CD4-positive, alpha-beta T cell (primary cell): Measurements from ENCODE around the gene SREBF1. TPM values are rescaled to one million over a fixed set of nuclear protein-coding genes. Genes with fewer than 3 reads are reported as not detected.

Source experiments
- ATAC-seq: fragments of 200-7000 bp; cut with Tn5 transposase; one replicate; pipeline ENCODE4 v1.10.0; 2022; ENCODE audit warnings: mild to moderate bottlenecking; ENCODE audit not compliant: poor library complexity
- CTCF ChIA-PET: fragments of 350-600 bp; sonication (Branson Sonifier 250); formaldehyde crosslinking; loops from one replicate; lab custom pipeline; 2021; ENCODE audit warnings: antibody characterized with exemption, inconsistent platforms; lab: Charles Lee
- POLR2A ChIA-PET: fragments of 350-600 bp; sonication (Branson Sonifier 250); formaldehyde crosslinking; loops from one replicate; lab custom pipeline; 2021; ENCODE audit warnings: antibody characterized with exemption, inconsistent platforms; lab: Charles Lee
- DNase-seq, 14 experiments: peaks; one replicate each; pipeline ENCODE4 v3.0.0-alpha.2; 2013 to 2020; ENCODE audit warnings: mixed read lengths in 2 of 14
- H3K27ac ChIP-seq, 2 donors: one replicate each; pipeline versions ENCODE4 v1.5.1 to v1.7.0; 2013; ENCODE audit warnings: low read length in 2 of 2, low read depth in 1 of 2, mild to moderate bottlenecking in 1 of 2
- H3K27me3 ChIP-seq, 2 experiments: 1 replicate in 1 of 2; 2 replicates in 1 of 2; pipeline versions ENCODE4 v1.6.1 to v1.7.0; 2013; ENCODE audit warnings: low read length in 2 of 2, control low read depth in 1 of 2, mild to moderate bottlenecking in 1 of 2, moderate library complexity in 1 of 2; ENCODE audit not compliant: insufficient read depth in 2 of 2, control insufficient read depth in 1 of 2
- H3K36me3 ChIP-seq: one replicate; pipeline ENCODE4 v1.6.1; 2013; ENCODE audit warnings: low read length, control low read depth; ENCODE audit not compliant: insufficient read depth
- H3K4me1 ChIP-seq: one replicate; pipeline ENCODE4 v1.6.1; 2013; ENCODE audit warnings: low read length, control low read depth; ENCODE audit not compliant: insufficient read depth
- H3K4me3 ChIP-seq: one replicate; pipeline ENCODE4 v1.5.1; 2013; ENCODE audit warnings: mild to moderate bottlenecking, low read length, moderate library complexity
- H3K9me3 ChIP-seq, 2 experiments: 1 replicate in 1 of 2; 2 replicates in 1 of 2; pipeline versions ENCODE4 v1.6.1 to v1.7.0; 2013; ENCODE audit warnings: low read length in 2 of 2, mild to moderate bottlenecking in 2 of 2, control low read depth in 1 of 2, moderate library complexity in 1 of 2; ENCODE audit not compliant: control insufficient read depth in 1 of 2, insufficient read depth in 1 of 2
- H3K27ac Mint-ChIP-seq: one replicate; pipeline ENCODE4 v1.8.0; 2020; ENCODE audit warnings: mixed read lengths
- H3K27me3 Mint-ChIP-seq: one replicate; pipeline ENCODE4 v1.8.0; 2021; ENCODE audit warnings: mixed read lengths
- H3K36me3 Mint-ChIP-seq: one replicate; pipeline ENCODE4 v1.8.0; 2021; ENCODE audit warnings: low read depth, mixed read lengths
- H3K4me1 Mint-ChIP-seq: one replicate; pipeline ENCODE4 v1.8.0; 2021; ENCODE audit warnings: low read depth, mixed read lengths
- H3K4me3 Mint-ChIP-seq: one replicate; pipeline ENCODE4 v1.8.0; 2020; ENCODE audit warnings: mild to moderate bottlenecking, mixed read lengths
- H3K9me3 Mint-ChIP-seq: one replicate; pipeline ENCODE4 v1.8.0; 2020; ENCODE audit warnings: mixed read lengths
- intact Hi-C, 2 experiments: fragments of 100-400 bp; cut with DNase I in 1 of 2; cut with micrococcal nuclease in 1 of 2; formaldehyde crosslinking; loops; one replicate each; pipeline versions ENCODE4 v1.15.1 to v1.9.0; 2023 to 2025; cut with DNase I, micrococcal nuclease
- total RNA-seq, 174 experiments: library from RNA in 2 of 174; stranded (reverse) in 2 of 174; gene quantifications; one replicate each; pipeline ENCODE4 v1.2.3 and lab custom pipeline; 2021 to 2026
- TF ChIP-seq, protein P1 (sequence below): fragments of 200-600 bp; IDR thresholded peaks from one replicate; pipeline ENCODE4 v1.8.0; 2022; ENCODE audit warnings: antibody characterized with exemption, mild to moderate bottlenecking

Gene SREBF1
- total RNA-seq, 2 experiments from 2014 or later = 249 to 264 TPM

DNA sequence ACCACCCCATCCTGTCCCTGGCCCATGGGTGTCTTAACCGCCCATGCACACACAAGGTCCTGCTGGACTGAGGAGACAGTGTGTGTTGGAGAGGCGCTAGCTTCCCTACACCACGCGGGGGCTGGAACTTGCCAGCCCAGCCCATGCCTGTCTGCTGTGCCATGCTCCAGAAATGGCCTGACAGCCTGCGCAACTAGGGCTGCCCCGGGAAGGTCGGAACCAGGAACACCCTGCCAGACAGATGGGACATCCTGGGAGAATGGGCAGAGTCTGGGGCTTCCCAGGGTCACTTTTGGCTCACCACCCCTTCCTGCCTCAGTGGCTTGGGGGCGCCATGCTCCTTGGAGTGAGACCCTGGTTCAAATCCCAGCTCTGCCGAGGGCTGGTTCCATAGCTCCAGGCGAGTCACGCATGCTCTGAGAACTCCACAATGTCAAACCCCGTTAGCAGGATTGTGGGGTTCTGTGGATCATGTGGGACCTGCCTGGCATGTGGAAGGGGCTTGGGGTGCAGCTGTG lies 36.2 kb downstream of the SREBF1 start:
- POLR2A ChIA-PET = no interaction called here
- CTCF ChIA-PET = no interaction called here
- intact Hi-C loops = no loop called here

DNA sequence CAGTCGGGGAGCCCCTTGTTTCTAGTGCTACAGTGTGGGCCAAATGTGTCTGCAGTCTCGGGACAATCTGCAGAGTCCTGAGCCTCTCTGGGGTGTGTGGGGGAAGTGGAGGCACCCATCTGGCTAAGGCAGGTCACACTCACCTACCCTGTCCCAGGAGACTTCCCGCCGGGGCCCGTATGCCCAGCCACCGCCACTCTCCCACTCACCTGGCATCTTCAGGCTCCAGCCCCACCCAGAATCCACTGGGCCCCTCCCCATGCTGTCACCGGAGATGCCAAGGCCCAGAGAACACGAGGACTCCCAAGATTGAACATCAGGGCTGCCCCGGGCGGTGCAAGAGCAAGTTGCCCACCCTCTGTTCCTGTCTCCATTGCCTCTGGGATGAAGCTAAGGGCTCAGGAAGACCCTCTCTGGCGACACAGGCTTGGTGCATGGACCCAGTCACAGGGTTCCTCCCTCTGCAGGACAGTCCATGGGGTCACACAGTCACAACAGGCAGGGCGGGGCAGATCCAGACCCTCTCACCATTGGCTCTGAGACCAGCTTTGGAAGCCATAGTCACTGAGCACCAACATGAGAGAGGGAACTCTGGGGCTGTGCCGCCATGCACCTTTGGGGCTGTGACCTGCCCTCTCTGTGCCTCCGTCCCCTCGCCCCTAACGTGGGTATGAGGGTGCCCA lies 38.1 kb downstream of the SREBF1 start:
- Histone ChIP-seq H3K4me1 (peaks cover 11% of the 10 kb centered on the region), H3K27ac (no peak overlapping the region), H3K4me3 (no peak overlapping the region), H3K27me3 (no peaks in the 10 kb centered on the region), H3K36me3 (peaks cover 27% of the 10 kb centered on the region), H3K9me3 (no peaks in the 10 kb centered on the region)
- peaks cover 4% of the 10 kb centered on the region for H3K4me1 Mint-ChIP-seq
- H3K27me3 Mint-ChIP-seq = no peaks in the 10 kb centered on the region
- intact Hi-C loops = no loop called here
- ChIA-PET POLR2A (no interaction called here), CTCF (no interaction called here)
- H3K9me3 Mint-ChIP-seq = no peaks in the 10 kb centered on the region
- H3K27ac Mint-ChIP-seq = no peak overlapping the region
- no peak for DNase-seq
- TF ChIP-seq, protein P1, sequence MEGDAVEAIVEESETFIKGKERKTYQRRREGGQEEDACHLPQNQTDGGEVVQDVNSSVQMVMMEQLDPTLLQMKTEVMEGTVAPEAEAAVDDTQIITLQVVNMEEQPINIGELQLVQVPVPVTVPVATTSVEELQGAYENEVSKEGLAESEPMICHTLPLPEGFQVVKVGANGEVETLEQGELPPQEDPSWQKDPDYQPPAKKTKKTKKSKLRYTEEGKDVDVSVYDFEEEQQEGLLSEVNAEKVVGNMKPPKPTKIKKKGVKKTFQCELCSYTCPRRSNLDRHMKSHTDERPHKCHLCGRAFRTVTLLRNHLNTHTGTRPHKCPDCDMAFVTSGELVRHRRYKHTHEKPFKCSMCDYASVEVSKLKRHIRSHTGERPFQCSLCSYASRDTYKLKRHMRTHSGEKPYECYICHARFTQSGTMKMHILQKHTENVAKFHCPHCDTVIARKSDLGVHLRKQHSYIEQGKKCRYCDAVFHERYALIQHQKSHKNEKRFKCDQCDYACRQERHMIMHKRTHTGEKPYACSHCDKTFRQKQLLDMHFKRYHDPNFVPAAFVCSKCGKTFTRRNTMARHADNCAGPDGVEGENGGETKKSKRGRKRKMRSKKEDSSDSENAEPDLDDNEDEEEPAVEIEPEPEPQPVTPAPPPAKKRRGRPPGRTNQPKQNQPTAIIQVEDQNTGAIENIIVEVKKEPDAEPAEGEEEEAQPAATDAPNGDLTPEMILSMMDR = no peak
- ATAC-seq = no peak
- peaks cover 1% of the 10 kb centered on the region for H3K36me3 Mint-ChIP-seq
- H3K4me3 Mint-ChIP-seq = no peak overlapping the region

More for the DNA sequence above, 36.2 kb downstream of the SREBF1 start:
- TF ChIP-seq, protein P1 = no peak
- Mint-ChIP-seq H3K4me3 (no peak overlapping the region), H3K27me3 (no peaks in the 10 kb centered on the region), H3K27ac (no peak overlapping the region), H3K4me1 (no peaks in the 10 kb centered on the region), H3K9me3 (no peaks in the 10 kb centered on the region), H3K36me3 (peaks cover 12% of the 10 kb centered on the region)
- Histone ChIP-seq H3K4me3 (no peak overlapping the region), H3K4me1 (no peaks in the 10 kb centered on the region), H3K9me3 (no peaks in the 10 kb centered on the region), H3K27me3 (no peaks in the 10 kb centered on the region), H3K27ac (no peak overlapping the region), H3K36me3 (peaks cover 18% of the 10 kb centered on the region)
- DNase-seq (no peak), ATAC-seq (no peak)

DNA sequence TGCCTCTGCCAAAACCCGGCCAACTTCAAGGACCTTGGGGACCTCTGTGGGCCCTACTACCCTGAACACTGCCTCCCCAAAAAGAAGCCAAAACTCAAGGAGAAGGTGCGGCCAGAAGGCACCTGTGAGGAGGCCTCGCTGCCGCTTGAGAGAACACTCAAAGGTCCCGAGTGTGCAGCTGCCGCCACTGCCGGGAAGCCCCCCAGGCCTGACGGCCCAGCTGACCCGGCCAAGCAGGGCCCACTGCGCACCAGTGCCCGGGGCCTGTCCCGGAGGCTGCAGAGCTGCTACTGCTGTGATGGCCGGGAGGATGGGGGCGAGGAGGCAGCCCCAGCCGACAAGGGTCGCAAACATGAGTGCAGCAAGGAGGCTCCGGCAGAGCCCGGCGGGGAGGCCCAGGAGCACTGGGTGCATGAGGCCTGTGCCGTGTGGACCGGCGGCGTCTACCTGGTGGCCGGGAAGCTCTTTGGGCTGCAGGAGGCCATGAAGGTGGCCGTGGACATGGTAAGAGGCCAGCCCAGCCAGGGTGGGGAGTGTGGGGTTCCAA lies 38.7 kb downstream of the SREBF1 start:
- H3K36me3 ChIP-seq = peaks cover 27% of the 10 kb centered on the region
- no peaks in the 10 kb centered on the region for H3K9me3 ChIP-seq
- H3K36me3 Mint-ChIP-seq = no peaks in the 10 kb centered on the region
- no peaks in the 10 kb centered on the region for H3K27me3 Mint-ChIP-seq
- no peak overlapping the region for H3K27ac ChIP-seq
- ChIA-PET POLR2A (no interaction called here), CTCF (no interaction called here)
- no peak overlapping the region for H3K27ac Mint-ChIP-seq
- intact Hi-C loops = no loop called here
- H3K9me3 Mint-ChIP-seq = no peaks in the 10 kb centered on the region
- H3K4me3 Mint-ChIP-seq = no peak overlapping the region
- no peaks in the 10 kb centered on the region for H3K27me3 ChIP-seq
- DNase-seq = no peak
- no peak for ATAC-seq
- peaks cover 18% of the 10 kb centered on the region for H3K4me1 ChIP-seq
- peaks cover 10% of the 10 kb centered on the region for H3K4me1 Mint-ChIP-seq
- no peak overlapping the region for H3K4me3 ChIP-seq
- TF ChIP-seq, protein P1 = no peak
